Loucy (cell line): Measurements from ENCODE around the gene HIRIP3.

Experiments
- H2AFZ ChIP-seq: fragments of 200-600 bp; sonication (generic); 2 replicates; pipeline ENCODE4 v1.6.0; 2016; ENCODE audit warnings: antibody characterized with exemption, mild to moderate bottlenecking, low read length, moderate library complexity
- H3F3A ChIP-seq: fragments of 200-600 bp; 2 replicates; pipeline ENCODE4 v1.6.0; 2016; ENCODE audit warnings: antibody characterized with exemption, low read depth, mild to moderate bottlenecking
- H3K27me3 ChIP-seq: fragments of 200-600 bp; sonication (generic); 2 replicates; pipeline ENCODE4 v1.6.1; 2014; ENCODE audit warnings: low read length, mild to moderate bottlenecking; ENCODE audit not compliant: insufficient read depth, poor library complexity, severe bottlenecking
- H3K36me3 ChIP-seq: fragments of 200-600 bp; sonication (generic); 2 replicates; pipeline ENCODE4 v1.6.1; 2016; ENCODE audit warnings: low read length; ENCODE audit not compliant: insufficient read depth
- H3K4me1 ChIP-seq: fragments of 200-600 bp; sonication (generic); 2 replicates; pipeline ENCODE4 v1.5.1; 2014; ENCODE audit warnings: low read length, mild to moderate bottlenecking; ENCODE audit not compliant: insufficient read depth, poor library complexity, severe bottlenecking
- H3K4me2 ChIP-seq: fragments of 200-600 bp; sonication (generic); 2 replicates; pipeline ENCODE4 v1.6.0; 2014; ENCODE audit warnings: antibody characterized with exemption, low read length, low read depth, mild to moderate bottlenecking; ENCODE audit not compliant: poor library complexity, severe bottlenecking
- H3K4me3 ChIP-seq: fragments of 200-600 bp; sonication (generic); 2 replicates; pipeline ENCODE4 v1.5.1; 2014; ENCODE audit warnings: low read length, mild to moderate bottlenecking, mixed read lengths; ENCODE audit not compliant: poor library complexity, severe bottlenecking
- H3K79me2 ChIP-seq: fragments of 200-600 bp; sonication (generic); 2 replicates; pipeline ENCODE4 v1.6.1; 2014; ENCODE audit warnings: low read length; ENCODE audit not compliant: insufficient read depth
- H3K9ac ChIP-seq: fragments of 200-600 bp; sonication (generic); 2 replicates; pipeline ENCODE4 v1.6.0; 2014; ENCODE audit warnings: mild to moderate bottlenecking, low read depth, low read length, moderate library complexity; ENCODE audit not compliant: poor library complexity, severe bottlenecking
- H3K9me2 ChIP-seq: fragments of 200-600 bp; sonication (generic); replicated peaks from 2 replicates; pipeline ENCODE4 v1.6.1; 2016; ENCODE audit warnings: low read depth, low read length, mixed read lengths
- H3K9me3 ChIP-seq: fragments of 200-600 bp; sonication (generic); 2 replicates; pipeline ENCODE4 v1.6.1; 2014; ENCODE audit warnings: mild to moderate bottlenecking, antibody characterized with exemption, low read length, low read depth; ENCODE audit not compliant: insufficient read depth
- H4K20me1 ChIP-seq: fragments of 200-600 bp; sonication (generic); 2 replicates; pipeline ENCODE4 v1.6.0; 2014; ENCODE audit warnings: antibody characterized with exemption, low read length, mild to moderate bottlenecking; ENCODE audit not compliant: insufficient read depth, poor library complexity, severe bottlenecking
- CTCF ChIP-seq: fragments of 200-600 bp; sonication (generic); conservative IDR thresholded peaks from 2 replicates; pipeline ENCODE4 v1.5.1; 2014; ENCODE audit warnings: mild to moderate bottlenecking, antibody characterized with exemption, low read length
- EZH2phosphoT487 ChIP-seq: fragments of 200-600 bp; IDR thresholded peaks from 2 replicates; pipeline ENCODE4 v1.6.1; 2018; ENCODE audit warnings: antibody characterized with exemption, mild to moderate bottlenecking, moderate library complexity, borderline replicate concordance

HIRIP3 gene

GRCh38 chr16:30011714-30012504 lies 16.5 kb upstream of the HIRIP3 start:
- Histone ChIP-seq H3K9ac (no peak overlapping the region), H2AFZ (no peak overlapping the region), H4K20me1 (no peaks in the 10 kb centered on the region)

GRCh38 chr16:30010844-30011713 lies 15.7 kb upstream of the HIRIP3 start, which contains the start of gene DOC2A:
TSS of gene DOC2A (minus strand) at chr16:30011027. CDS start at chr16:30010222, 805 bp downstream.
- Histone ChIP-seq H3K9ac (no peak within 1 kb of the TSS), H3K36me3 (no peaks in the 10 kb centered on the region), H3K9me2 (no peaks in the 10 kb centered on the region), H3K4me1 (no peaks in the 10 kb centered on the region), H3K4me2 (peak within 1 kb of the TSS; percentile 71), H3K27me3 (no peaks in the 10 kb centered on the region), H3K4me3 (peak within 1 kb of the TSS; percentile 69), H3K9me3 (no peaks in the 10 kb centered on the region), H4K20me1 (no peaks in the 10 kb centered on the region), H3K79me2 (no peaks in the 10 kb centered on the region), H3F3A (no peaks in the 10 kb centered on the region), H2AFZ (peak within 1 kb of the TSS; percentile 83; the same call in 1 of the 2 replicates)
- TF ChIP-seq CTCF = no peak
- no peak for TF ChIP-seq EZH2phosphoT487

More at GRCh38 chr16:30011714-30012504, 16.5 kb upstream of the HIRIP3 start:
- H3K79me2 ChIP-seq = no peaks in the 10 kb centered on the region
- TF ChIP-seq CTCF (no peak), EZH2phosphoT487 (no peak)
- no peaks in the 10 kb centered on the region for H3K9me2 ChIP-seq
- no peaks in the 10 kb centered on the region for H3K27me3 ChIP-seq
- no peaks in the 10 kb centered on the region for H3F3A ChIP-seq
- peak overlapping the region; percentile 71 for H3K4me2 ChIP-seq
- H3K4me3 ChIP-seq = no peak overlapping the region
- H3K9me3 ChIP-seq = no peaks in the 10 kb centered on the region
- no peaks in the 10 kb centered on the region for H3K36me3 ChIP-seq
- H3K4me1 ChIP-seq = no peaks in the 10 kb centered on the region

GRCh38 chr16:30009990-30010843 lies 14.8 kb upstream of the HIRIP3 start:
- H3K27me3 ChIP-seq = no peaks in the 10 kb centered on the region
- no peaks in the 10 kb centered on the region for H3K79me2 ChIP-seq
- H3K4me1 ChIP-seq = no peaks in the 10 kb centered on the region
- H4K20me1 ChIP-seq = no peaks in the 10 kb centered on the region
- H3K36me3 ChIP-seq = no peaks in the 10 kb centered on the region
- no peaks in the 10 kb centered on the region for H3K9me2 ChIP-seq
- peak overlapping the region; percentile 55; the same call in 1 of the 2 replicates for H2AFZ ChIP-seq
- H3K4me3 ChIP-seq = peak overlapping the region; percentile 69
- peak overlapping the region; percentile 71 for H3K4me2 ChIP-seq
- H3K9me3 ChIP-seq = no peaks in the 10 kb centered on the region
- no peaks in the 10 kb centered on the region for H3F3A ChIP-seq
- H3K9ac ChIP-seq = no peak overlapping the region
- TF ChIP-seq CTCF (no peak), EZH2phosphoT487 (no peak)
